ENCODE data around the gene TRMT2B.
"Not testable (repeated sequence)": the region's sequence is repeated elsewhere in the genome, so short reads cannot be mapped to it uniquely, and the experiment has no call there.

TRMT2B gene

GRCh38 chrX:101022020-101022419 lies 29.9 kb downstream of the TRMT2B start:
- TF ChIP-seq ZNF670 (tag by site-specific recombination; IDR thresholded peaks at IDR 0.05; ENCODE audit: low read depth) = no peak
- no peak for TF ChIP-seq ZNF362 (tag by site-specific recombination; IDR thresholded peaks at IDR 0.05)
- TF ChIP-seq ELK4 (IDR thresholded peaks at IDR 0.05; ENCODE audit: borderline replicate concordance, low read depth, low read length) = no peak
- TF ChIP-seq ZNF777 (tag by site-specific recombination; IDR thresholded peaks at IDR 0.05; ENCODE audit: borderline replicate concordance) = no peak
- no peak for TF ChIP-seq ZNF548 (tag by site-specific recombination; IDR thresholded peaks at IDR 0.05)
- no peak for TF ChIP-seq ZNF26 (tag by site-specific recombination; IDR thresholded peaks at IDR 0.05)
- TF ChIP-seq ZNF37A (tag by site-specific recombination; IDR thresholded peaks at IDR 0.05) = no peak
- no peak for TF ChIP-seq ZIC2 (tag by site-specific recombination; IDR thresholded peaks at IDR 0.05)
- Histone ChIP-seq H3K27ac (ENCODE audit: extremely low read depth, low read depth, low read length) (no peak overlapping the region), H3K9me3 (ENCODE audit: control insufficient read depth, insufficient read depth, low read depth, low read length) (no peaks in the 10 kb centered on the region), H3K4me3 (ENCODE audit: low read depth, low read length) (no peak overlapping the region), H3K36me3 (ENCODE audit: control insufficient read depth in 2 of 2, insufficient read depth in 1 of 2, low read length in 2 of 2) (peaks cover 13 to 57% of the 10 kb centered on the region in 2 experiments; a peak in 2 of 3 replicates), H3K4me1 (ENCODE audit: control insufficient read depth, insufficient read depth, low read length) (no peaks in the 10 kb centered on the region)
- ChIA-PET POLR2A (no interaction called here), CTCF (no interaction called here)

- H3K27ac ChIP-seq (ENCODE audit: extremely low read depth, low read depth, low read length); H3K4me1 ChIP-seq (ENCODE audit: control insufficient read depth, insufficient read depth, low read length); H3K9me3 ChIP-seq (ENCODE audit: control insufficient read depth, insufficient read depth, low read depth, low read length); CTCF ChIA-PET; POLR2A ChIA-PET; H3K4me3 ChIP-seq (ENCODE audit: low read depth, low read length): not testable (repeated sequence)
- peaks cover 24 to 46% of the 10 kb centered on the region in 2 experiments for H3K36me3 ChIP-seq (ENCODE audit: control insufficient read depth in 2 of 2, insufficient read depth in 1 of 2, low read length in 2 of 2)
These were observed 39.9 kb downstream of the TRMT2B start for GRCh38 chrX:101012031-101012430.

GRCh38 chrX:101009090-101009489 lies 42.8 kb downstream of the TRMT2B start:
- POLR2A ChIA-PET = no interaction called here
- no peak for TF ChIP-seq ZNF140 (tag by site-specific recombination; IDR thresholded peaks at IDR 0.05)
- TF ChIP-seq ZNF621 (tag by site-specific recombination; IDR thresholded peaks at IDR 0.05) = no peak
- TF ChIP-seq ZNF513 (tag by site-specific recombination; IDR thresholded peaks at IDR 0.05) = no peak
- TF ChIP-seq ZNF473 (tag by site-specific recombination; IDR thresholded peaks at IDR 0.05) = no peak
- TF ChIP-seq ZNF561 (tag by site-specific recombination; IDR thresholded peaks at IDR 0.05; ENCODE audit: borderline replicate concordance) = no peak
- no peak for TF ChIP-seq ZNF580 (tag by site-specific recombination; IDR thresholded peaks at IDR 0.05)
- no peak for TF ChIP-seq ZNF548 (tag by site-specific recombination; IDR thresholded peaks at IDR 0.05)
- no peak for TF ChIP-seq ZNF239 (tag by site-specific recombination; IDR thresholded peaks at IDR 0.05)
- no peak for TF ChIP-seq OSR2 (tag by site-specific recombination; IDR thresholded peaks at IDR 0.05)
- TF ChIP-seq ZNF155 (tag by site-specific recombination; IDR thresholded peaks at IDR 0.05) = no peak
- no peak for TF ChIP-seq ZNF2 (tag by site-specific recombination; IDR thresholded peaks at IDR 0.05)
- no peak for TF ChIP-seq GLI4 (tag by site-specific recombination; IDR thresholded peaks at IDR 0.05)
- no peak for TF ChIP-seq ZNF76 (tag by site-specific recombination; IDR thresholded peaks at IDR 0.05; ENCODE audit: borderline replicate concordance, low read depth)
- no peak for TF ChIP-seq ZNF768 (tag by site-specific recombination; IDR thresholded peaks at IDR 0.05)
- TF ChIP-seq TCF7L2 (IDR thresholded peaks at IDR 0.05; ENCODE audit: borderline replicate concordance, low read depth, low read length) = no peak
- no peak for TF ChIP-seq ZNF585B (tag by site-specific recombination; IDR thresholded peaks at IDR 0.05)
- TF ChIP-seq ZNF362 (tag by site-specific recombination; IDR thresholded peaks at IDR 0.05) = no peak
- Histone ChIP-seq H3K36me3 (ENCODE audit: control insufficient read depth in 2 of 2, insufficient read depth in 1 of 2, low read length in 2 of 2) (peaks cover 20 to 46% of the 10 kb centered on the region in 2 experiments), H3K4me1 (ENCODE audit: control insufficient read depth, insufficient read depth, low read length) (no peaks in the 10 kb centered on the region), H3K9me3 (ENCODE audit: control insufficient read depth, insufficient read depth, low read depth, low read length) (no peaks in the 10 kb centered on the region), H3K27ac (ENCODE audit: extremely low read depth, low read depth, low read length) (no peak overlapping the region), H3K4me3 (ENCODE audit: low read depth, low read length) (no peak overlapping the region)
- CTCF ChIA-PET = interaction anchor here (1.0 kb wide), 1 partner anchor 240 kb away, joined by 3 read pairs; no protein-coding TSS in a partner anchor

All from HEK293 (cell line).